Measurements from ENCODE around the gene PRKACA.

Gene PRKACA

DNA sequence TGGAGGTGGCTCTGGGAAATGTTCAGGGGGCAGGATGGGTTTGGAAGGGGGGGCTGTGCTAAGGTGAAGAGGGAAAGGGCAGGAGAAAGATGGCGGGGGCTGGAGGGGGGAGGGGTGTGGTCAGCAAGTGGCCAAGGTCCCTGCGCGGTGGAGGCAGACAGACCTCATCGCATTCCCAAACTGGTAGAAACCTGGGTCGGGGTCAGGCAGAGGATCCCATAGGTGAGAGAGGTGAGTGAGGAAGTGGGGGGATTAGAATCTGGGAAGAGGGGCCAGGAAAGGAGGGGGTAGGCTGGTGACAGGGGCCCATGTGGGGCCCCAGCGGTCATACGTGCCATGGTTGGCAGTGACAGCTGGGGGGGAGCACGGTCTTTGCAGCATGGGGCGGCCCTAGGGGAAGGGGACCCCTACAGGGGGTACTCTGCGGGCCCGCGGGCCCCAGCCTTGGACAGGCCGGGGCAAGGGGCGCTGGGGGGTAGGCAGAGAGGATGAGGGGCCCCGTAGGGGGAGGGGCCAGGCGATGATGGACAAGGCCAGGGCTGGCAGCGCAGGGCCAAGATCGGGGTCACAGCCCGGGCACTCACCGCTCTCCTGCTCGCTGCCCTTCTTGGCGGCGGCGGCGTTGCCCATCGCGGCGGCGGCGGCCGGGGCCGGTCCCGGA, 514 bp downstream of the PRKACA start (continued):
- peak; percentile 22 for TF ChIP-seq ZXDB (tag by site-specific recombination; IDR thresholded peaks at IDR 0.05)
- TF ChIP-seq, protein P1, sequence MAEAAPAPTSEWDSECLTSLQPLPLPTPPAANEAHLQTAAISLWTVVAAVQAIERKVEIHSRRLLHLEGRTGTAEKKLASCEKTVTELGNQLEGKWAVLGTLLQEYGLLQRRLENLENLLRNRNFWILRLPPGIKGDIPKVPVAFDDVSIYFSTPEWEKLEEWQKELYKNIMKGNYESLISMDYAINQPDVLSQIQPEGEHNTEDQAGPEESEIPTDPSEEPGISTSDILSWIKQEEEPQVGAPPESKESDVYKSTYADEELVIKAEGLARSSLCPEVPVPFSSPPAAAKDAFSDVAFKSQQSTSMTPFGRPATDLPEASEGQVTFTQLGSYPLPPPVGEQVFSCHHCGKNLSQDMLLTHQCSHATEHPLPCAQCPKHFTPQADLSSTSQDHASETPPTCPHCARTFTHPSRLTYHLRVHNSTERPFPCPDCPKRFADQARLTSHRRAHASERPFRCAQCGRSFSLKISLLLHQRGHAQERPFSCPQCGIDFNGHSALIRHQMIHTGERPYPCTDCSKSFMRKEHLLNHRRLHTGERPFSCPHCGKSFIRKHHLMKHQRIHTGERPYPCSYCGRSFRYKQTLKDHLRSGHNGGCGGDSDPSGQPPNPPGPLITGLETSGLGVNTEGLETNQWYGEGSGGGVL (tag by site-specific recombination; IDR thresholded peaks at IDR 0.05), result peak; percentile 90
- TF ChIP-seq, protein P2, sequence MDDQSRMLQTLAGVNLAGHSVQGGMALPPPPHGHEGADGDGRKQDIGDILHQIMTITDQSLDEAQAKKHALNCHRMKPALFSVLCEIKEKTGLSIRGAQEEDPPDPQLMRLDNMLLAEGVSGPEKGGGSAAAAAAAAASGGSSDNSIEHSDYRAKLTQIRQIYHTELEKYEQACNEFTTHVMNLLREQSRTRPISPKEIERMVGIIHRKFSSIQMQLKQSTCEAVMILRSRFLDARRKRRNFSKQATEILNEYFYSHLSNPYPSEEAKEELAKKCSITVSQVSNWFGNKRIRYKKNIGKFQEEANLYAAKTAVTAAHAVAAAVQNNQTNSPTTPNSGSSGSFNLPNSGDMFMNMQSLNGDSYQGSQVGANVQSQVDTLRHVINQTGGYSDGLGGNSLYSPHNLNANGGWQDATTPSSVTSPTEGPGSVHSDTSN (CRISPR knock-in tag; IDR thresholded peaks at IDR 0.05), result no peak
- no peak for TF ChIP-seq ZNF555 (tag by site-specific recombination; conservative IDR thresholded peaks at IDR 0.05)
- no peak for TF ChIP-seq ZNF596 (tag by site-specific recombination; IDR thresholded peaks at IDR 0.05)
- TF ChIP-seq, protein P3, sequence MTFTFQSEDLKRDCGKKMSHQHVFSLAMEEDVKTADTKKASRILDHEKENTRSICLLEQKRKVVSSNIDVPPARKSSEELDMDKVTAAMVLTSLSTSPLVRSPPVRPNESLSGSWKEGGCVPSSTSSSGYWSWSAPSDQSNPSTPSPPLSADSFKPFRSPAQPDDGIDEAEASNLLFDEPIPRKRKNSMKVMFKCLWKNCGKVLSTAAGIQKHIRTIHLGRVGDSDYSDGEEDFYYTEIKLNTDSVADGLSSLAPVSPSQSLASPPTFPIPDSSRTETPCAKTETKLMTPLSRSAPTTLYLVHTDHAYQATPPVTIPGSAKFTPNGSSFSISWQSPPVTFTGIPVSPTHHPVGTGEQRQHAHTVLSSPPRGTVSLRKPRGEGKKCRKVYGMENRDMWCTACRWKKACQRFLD (tag by site-specific recombination; IDR thresholded peaks at IDR 0.05), result no peak
- TF ChIP-seq, protein P4, sequence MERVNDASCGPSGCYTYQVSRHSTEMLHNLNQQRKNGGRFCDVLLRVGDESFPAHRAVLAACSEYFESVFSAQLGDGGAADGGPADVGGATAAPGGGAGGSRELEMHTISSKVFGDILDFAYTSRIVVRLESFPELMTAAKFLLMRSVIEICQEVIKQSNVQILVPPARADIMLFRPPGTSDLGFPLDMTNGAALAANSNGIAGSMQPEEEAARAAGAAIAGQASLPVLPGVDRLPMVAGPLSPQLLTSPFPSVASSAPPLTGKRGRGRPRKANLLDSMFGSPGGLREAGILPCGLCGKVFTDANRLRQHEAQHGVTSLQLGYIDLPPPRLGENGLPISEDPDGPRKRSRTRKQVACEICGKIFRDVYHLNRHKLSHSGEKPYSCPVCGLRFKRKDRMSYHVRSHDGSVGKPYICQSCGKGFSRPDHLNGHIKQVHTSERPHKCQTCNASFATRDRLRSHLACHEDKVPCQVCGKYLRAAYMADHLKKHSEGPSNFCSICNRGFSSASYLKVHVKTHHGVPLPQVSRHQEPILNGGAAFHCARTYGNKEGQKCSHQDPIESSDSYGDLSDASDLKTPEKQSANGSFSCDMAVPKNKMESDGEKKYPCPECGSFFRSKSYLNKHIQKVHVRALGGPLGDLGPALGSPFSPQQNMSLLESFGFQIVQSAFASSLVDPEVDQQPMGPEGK (tag by site-specific recombination; IDR thresholded peaks at IDR 0.05), result peak; percentile 52
- TF ChIP-seq, protein P5, sequence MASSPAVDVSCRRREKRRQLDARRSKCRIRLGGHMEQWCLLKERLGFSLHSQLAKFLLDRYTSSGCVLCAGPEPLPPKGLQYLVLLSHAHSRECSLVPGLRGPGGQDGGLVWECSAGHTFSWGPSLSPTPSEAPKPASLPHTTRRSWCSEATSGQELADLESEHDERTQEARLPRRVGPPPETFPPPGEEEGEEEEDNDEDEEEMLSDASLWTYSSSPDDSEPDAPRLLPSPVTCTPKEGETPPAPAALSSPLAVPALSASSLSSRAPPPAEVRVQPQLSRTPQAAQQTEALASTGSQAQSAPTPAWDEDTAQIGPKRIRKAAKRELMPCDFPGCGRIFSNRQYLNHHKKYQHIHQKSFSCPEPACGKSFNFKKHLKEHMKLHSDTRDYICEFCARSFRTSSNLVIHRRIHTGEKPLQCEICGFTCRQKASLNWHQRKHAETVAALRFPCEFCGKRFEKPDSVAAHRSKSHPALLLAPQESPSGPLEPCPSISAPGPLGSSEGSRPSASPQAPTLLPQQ (tag by site-specific recombination; IDR thresholded peaks at IDR 0.05), result peak; percentile 63
- TF ChIP-seq REPIN1 (tag by site-specific recombination; IDR thresholded peaks at IDR 0.05; ENCODE audit: low read depth), result no peak
- TF ChIP-seq, protein P6, sequence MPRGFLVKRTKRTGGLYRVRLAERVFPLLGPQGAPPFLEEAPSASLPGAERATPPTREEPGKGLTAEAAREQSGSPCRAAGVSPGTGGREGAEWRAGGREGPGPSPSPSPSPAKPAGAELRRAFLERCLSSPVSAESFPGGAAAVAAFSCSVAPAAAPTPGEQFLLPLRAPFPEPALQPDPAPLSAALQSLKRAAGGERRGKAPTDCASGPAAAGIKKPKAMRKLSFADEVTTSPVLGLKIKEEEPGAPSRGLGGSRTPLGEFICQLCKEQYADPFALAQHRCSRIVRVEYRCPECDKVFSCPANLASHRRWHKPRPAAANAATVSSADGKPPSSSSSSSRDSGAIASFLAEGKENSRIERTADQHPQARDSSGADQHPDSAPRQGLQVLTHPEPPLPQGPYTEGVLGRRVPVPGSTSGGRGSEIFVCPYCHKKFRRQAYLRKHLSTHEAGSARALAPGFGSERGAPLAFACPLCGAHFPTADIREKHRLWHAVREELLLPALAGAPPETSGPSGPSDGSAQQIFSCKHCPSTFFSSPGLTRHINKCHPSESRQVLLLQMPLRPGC (tag by site-specific recombination; IDR thresholded peaks at IDR 0.05), result no peak
- TF ChIP-seq, protein P7, sequence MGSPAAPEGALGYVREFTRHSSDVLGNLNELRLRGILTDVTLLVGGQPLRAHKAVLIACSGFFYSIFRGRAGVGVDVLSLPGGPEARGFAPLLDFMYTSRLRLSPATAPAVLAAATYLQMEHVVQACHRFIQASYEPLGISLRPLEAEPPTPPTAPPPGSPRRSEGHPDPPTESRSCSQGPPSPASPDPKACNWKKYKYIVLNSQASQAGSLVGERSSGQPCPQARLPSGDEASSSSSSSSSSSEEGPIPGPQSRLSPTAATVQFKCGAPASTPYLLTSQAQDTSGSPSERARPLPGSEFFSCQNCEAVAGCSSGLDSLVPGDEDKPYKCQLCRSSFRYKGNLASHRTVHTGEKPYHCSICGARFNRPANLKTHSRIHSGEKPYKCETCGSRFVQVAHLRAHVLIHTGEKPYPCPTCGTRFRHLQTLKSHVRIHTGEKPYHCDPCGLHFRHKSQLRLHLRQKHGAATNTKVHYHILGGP (tag by site-specific recombination; IDR thresholded peaks at IDR 0.05), result no peak
- TF ChIP-seq ZNF48 (tag by site-specific recombination; IDR thresholded peaks at IDR 0.05), result no peak
- TF ChIP-seq ZNF670 (tag by site-specific recombination; IDR thresholded peaks at IDR 0.05; ENCODE audit: low read depth), result no peak
- no peak for TF ChIP-seq ZNF302 (tag by site-specific recombination; IDR thresholded peaks at IDR 0.05; ENCODE audit: low read depth)
- TF ChIP-seq ZNF266 (tag by site-specific recombination; IDR thresholded peaks at IDR 0.05; ENCODE audit: low read depth), result no peak
- no peak for TF ChIP-seq ZNF24 (tag by site-specific recombination; IDR thresholded peaks at IDR 0.05)
- no peak for TF ChIP-seq EGR2 (tag by site-specific recombination; IDR thresholded peaks at IDR 0.05; ENCODE audit: low read depth)
- TF ChIP-seq ZNF660 (tag by site-specific recombination; IDR thresholded peaks at IDR 0.05), result 0 out of 2 replicates have a peak, but pooled peaks have one; percentile 49
- TF ChIP-seq, protein P8, sequence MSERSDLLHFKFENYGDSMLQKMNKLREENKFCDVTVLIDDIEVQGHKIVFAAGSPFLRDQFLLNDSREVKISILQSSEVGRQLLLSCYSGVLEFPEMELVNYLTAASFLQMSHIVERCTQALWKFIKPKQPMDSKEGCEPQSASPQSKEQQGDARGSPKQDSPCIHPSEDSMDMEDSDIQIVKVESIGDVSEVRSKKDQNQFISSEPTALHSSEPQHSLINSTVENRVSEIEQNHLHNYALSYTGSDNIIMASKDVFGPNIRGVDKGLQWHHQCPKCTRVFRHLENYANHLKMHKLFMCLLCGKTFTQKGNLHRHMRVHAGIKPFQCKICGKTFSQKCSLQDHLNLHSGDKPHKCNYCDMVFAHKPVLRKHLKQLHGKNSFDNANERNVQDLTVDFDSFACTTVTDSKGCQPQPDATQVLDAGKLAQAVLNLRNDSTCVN (tag by site-specific recombination; optimal IDR thresholded peaks at IDR 0.05), result peak; percentile 12
- TF ChIP-seq ZFP37 (tag by site-specific recombination; IDR thresholded peaks at IDR 0.05), result no peak
- peak; percentile 55; the same call in 1 of the 2 replicates for TF ChIP-seq KLF9 (tag by site-specific recombination; IDR thresholded peaks at IDR 0.05; ENCODE audit: low read depth)
- TF ChIP-seq ZNF664 (tag by site-specific recombination; IDR thresholded peaks at IDR 0.05), result no peak
- TF ChIP-seq, protein P9, sequence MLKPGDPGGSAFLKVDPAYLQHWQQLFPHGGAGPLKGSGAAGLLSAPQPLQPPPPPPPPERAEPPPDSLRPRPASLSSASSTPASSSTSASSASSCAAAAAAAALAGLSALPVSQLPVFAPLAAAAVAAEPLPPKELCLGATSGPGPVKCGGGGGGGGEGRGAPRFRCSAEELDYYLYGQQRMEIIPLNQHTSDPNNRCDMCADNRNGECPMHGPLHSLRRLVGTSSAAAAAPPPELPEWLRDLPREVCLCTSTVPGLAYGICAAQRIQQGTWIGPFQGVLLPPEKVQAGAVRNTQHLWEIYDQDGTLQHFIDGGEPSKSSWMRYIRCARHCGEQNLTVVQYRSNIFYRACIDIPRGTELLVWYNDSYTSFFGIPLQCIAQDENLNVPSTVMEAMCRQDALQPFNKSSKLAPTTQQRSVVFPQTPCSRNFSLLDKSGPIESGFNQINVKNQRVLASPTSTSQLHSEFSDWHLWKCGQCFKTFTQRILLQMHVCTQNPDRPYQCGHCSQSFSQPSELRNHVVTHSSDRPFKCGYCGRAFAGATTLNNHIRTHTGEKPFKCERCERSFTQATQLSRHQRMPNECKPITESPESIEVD (tag by site-specific recombination; IDR thresholded peaks at IDR 0.05), result no peak
- no peak for TF ChIP-seq ZNF2 (tag by site-specific recombination; IDR thresholded peaks at IDR 0.05)
- no peak for TF ChIP-seq ZNF404 (tag by site-specific recombination; IDR thresholded peaks at IDR 0.05)
- no peak for TF ChIP-seq ZNF654 (tag by site-specific recombination; IDR thresholded peaks at IDR 0.05; ENCODE audit: low read depth)

All from HEK293 (cell line).